Activated CD4-positive, CD25-positive, alpha-beta regulatory T cell treated with anti-CD3 and anti-CD28 coated beads, Interleukin-2, amount 50 U/mL, for 16 hours (primary cell): ENCODE measurements around the gene SOCS4.
"Not testable (repeated sequence)": the region's sequence is repeated elsewhere in the genome, so short reads cannot be mapped to it uniquely, and the experiment has no call there.

ENCODE experiments used
- DNase-seq: peaks from one replicate; pipeline ENCODE4 v3.0.0-alpha.2; 2020; ENCODE audit warnings: low read depth, low spot score

SOCS4 gene

GRCh38 chr14:55051423-55052268, 24.6 kb downstream of the SOCS4 start, which contains the start of gene MAPK1IP1L:
TSS of gene MAPK1IP1L (plus strand) at chr14:55051647. CDS start at chr14:55061684, 10,037 bp downstream.
- DNase-seq: peak; percentile 82

GRCh38 chr14:55052269-55052930, 25.4 kb downstream of the SOCS4 start:
- DNase-seq: no peak

- no peak for DNase-seq
Measured at GRCh38 chr14:55053018-55053417, 26.0 kb downstream of the SOCS4 start.

GRCh38 chr14:55053500-55053899, 26.5 kb downstream of the SOCS4 start:
- DNase-seq: no peak

GRCh38 chr14:55054098-55054497, 27.1 kb downstream of the SOCS4 start:
- no peak for DNase-seq

DNA sequence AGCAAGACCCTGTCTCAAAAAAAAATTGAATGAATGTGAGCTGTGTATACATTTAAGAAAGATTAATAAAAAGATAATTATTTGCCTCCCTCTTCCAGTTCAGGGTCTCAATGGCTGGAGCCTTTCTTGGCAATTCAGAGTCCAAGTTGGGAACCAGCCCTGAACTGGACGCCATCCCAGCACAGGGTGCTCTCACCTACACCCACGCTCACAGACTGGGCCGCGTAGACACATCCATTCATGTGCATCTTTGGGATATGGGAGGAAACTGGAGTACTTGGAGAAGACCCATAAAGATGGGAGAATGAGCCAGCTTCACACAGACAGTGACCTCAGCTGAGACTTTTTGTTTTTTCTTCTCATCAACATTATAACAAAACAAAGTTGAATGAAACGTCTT, 30.9 kb downstream of the SOCS4 start:
- no peak for DNase-seq

- no peak for DNase-seq
Measured at GRCh38 chr14:55059333-55059732, 32.3 kb downstream of the SOCS4 start.

- DNase-seq: no peak
Measured at GRCh38 chr14:55062517-55063351, 35.7 kb downstream of the SOCS4 start.

DNA sequence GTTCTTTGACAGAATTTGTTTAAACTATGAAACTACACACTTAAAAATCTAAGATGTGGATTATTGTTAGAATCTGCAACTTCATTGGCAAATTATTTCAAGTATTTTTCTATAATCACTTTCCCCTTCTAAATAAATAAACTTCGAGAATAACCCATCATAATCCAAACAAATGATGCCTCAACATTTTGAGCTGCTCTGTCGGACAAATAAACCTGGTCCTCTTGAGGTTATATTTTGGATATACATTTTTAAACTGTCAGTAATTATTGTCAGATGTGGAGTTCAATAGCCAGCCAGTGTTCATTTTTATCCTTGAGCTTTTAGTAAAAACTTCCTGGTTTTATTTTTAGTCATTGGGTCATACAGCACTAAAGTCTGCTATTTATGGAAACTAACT, 37.9 kb downstream of the SOCS4 start:
- not testable (repeated sequence) for DNase-seq

DNA sequence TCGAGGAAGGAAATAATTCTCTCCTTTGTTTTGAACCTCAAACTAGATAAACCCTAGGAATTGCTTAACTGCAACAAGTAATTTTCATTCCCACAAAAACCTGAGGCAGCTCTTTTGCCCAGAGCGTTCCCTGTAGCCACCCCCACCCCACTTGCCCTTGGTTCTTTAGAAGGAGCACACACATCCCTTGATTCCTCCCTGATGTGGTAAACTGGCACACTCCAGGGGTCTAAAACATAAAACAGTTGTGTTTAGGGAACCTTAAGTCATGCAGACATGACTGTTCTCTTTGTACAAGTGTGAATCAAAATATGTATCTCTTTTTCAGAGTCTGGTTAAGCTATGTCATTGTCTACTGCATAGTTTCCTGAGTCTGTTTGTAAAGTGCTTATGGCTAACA, 38.4 kb downstream of the SOCS4 start:
- DNase-seq: no peak

DNA sequence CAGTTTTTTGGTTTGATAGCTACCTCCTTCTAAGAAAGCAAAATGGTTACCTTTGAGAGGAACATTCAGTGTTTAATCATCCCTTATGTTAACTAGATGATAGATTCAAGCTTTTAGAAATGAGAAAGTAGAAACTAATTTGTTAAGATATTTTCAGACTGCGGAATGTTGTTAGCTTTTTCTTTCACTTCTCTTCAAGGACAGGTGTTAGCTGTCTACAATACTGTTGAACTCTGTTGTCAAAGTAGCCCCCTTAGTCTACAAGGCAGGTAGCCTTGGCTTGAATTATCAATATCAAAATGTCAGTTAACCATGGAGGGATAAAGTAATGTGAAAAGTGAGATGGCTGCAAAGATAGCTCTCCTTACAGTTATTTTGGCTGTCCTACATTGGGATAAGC, 39.2 kb downstream of the SOCS4 start:
- DNase-seq: no peak

DNA sequence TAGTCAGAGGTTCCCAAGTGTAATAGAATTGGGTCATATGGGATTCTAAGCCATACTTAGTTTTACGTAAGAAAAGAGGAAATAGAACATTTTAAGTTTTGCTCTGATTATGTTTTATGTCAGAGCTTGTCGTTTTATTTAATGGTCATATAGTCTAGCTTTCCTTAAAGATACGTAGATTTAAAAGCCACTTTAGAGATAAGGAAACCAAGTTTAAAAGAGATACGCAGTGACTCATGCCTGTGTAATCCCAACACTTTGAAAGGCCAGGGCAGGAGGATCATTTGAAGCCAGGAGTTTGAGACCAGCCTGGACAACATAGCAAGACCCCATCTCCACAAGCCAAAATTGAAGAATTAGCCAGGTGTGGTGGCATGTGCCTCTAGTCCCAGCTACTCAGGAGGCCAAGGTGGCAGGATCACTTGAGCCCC, 44.0 kb downstream of the SOCS4 start:
- no peak for DNase-seq

GRCh38 chr14:55071870-55072640, 45.0 kb downstream of the SOCS4 start:
- DNase-seq: no peak

- DNase-seq: no peak
Measured at GRCh38 chr14:55073856-55074255, 46.8 kb downstream of the SOCS4 start.

DNA sequence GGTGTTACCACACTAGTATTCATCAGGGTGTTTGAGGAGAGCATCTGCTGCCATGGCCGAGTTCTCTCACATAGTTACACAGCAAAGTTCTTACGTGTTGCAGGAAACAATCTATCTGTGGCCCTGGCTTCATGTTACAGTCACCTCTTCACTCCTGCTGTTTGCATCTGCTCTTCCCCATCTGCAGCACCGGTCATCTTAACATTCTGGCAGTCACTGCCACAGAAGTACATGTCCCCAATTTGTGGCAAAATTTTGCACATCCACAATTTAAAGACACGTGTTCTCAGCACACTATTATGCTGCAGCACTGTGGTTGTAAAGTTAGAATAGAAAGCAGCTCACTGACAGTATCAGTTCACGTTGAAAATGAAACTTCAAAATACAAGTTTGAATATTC, 47.6 kb downstream of the SOCS4 start:
- DNase-seq: no peak

- no peak for DNase-seq
Measured at GRCh38 chr14:55075628-55076175, 48.7 kb downstream of the SOCS4 start.

- DNase-seq: no peak
Measured at GRCh38 chr14:55077170-55078151, 50.4 kb downstream of the SOCS4 start.

GRCh38 chr14:55079961-55080360, 52.9 kb downstream of the SOCS4 start:
- DNase-seq: not testable (repeated sequence)

DNA sequence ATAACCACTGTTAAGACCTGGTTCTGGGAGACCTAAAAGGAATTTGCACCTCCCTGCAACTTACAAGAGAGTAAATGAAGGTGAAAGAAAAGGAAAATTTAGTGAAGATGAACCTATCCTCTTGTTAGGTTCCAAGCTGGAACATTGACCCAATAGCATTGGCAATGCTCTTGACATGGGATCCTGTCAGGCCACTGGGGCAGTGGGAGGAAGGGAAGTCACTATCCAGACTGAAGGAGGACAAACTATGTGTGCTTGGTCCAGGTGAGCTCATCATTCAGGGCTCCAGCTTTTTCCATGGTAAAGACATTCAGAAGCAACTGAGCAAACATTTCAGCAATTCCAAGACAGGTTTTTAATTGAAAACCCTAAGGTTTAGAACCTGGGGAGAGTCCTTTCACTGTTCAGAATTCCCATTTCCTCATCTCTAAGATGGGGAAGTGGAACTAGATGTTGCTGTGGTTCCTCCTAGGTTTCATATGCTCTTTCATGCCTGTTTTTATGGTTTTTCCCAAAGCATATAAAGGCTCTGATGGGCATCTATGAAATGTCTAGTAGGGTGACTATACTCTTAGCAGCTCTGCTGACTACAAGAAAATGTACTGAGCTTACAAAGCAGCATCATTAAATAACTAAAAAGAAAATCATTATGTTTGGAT, 57.5 kb downstream of the SOCS4 start:
- DNase-seq: no peak
